ENCODE data around the gene SGMS1.
"Not testable (repeated sequence)": the region's sequence is repeated elsewhere in the genome, so short reads cannot be mapped to it uniquely, and the experiment has no call there.

The SGMS1 gene

GRCh38 chr10:50508315-50509051 lies 115.3 kb downstream of the SGMS1 start:
- no peak for DNase-seq (ENCODE audit: low read depth)

- no peak for DNase-seq (ENCODE audit: low read depth)
Measured at GRCh38 chr10:50506861-50507573, 116.7 kb downstream of the SGMS1 start.

GRCh38 chr10:50504389-50504788 lies 119.4 kb downstream of the SGMS1 start:
- DNase-seq (ENCODE audit: low read depth), result no peak

- DNase-seq (ENCODE audit: low read depth), result no peak
Measured at GRCh38 chr10:50503661-50504320, 120.0 kb downstream of the SGMS1 start.

DNA sequence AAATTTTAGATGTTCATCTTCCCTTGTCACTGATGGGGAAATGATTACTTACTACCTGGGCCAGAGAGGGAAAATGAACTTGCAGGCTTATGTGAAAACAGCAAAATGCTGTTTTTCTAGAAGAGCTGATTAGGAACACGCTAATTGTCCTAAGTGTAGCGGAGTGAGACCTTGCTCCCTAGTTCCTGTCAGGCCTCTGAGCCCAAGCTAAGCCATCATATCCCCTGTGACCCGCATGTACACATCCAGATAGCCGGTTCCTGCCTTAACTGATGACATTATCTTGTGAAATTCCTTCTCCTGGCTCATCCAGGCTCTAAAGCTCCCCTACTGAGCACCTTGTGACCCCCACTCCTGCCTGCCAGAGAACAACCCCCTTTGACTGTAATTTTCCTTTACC lies 120.6 kb downstream of the SGMS1 start:
- not testable (repeated sequence) for DNase-seq (ENCODE audit: low read depth)

GRCh38 chr10:50501924-50502452 lies 121.8 kb downstream of the SGMS1 start:
- no peak for DNase-seq (ENCODE audit: low read depth)

DNA sequence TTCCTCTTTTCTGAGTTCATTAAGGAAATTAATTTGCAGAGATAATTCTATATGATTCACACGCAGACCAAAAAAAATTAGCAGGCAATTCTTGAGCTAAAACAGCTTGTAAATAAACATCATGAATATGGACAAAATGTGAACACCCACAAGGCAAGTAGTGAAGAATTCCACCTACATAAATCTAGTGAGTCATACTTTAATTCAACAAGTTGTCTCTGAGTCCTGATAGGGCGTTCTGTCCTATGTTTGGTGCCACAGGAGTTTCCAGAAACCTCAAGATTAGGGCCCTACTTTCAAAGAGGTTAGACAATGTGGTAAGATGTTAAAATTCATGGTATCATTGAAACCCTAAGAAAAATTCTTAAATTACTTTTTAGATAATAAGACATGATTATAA lies 122.3 kb downstream of the SGMS1 start:
- DNase-seq (ENCODE audit: low read depth), result no peak

DNA sequence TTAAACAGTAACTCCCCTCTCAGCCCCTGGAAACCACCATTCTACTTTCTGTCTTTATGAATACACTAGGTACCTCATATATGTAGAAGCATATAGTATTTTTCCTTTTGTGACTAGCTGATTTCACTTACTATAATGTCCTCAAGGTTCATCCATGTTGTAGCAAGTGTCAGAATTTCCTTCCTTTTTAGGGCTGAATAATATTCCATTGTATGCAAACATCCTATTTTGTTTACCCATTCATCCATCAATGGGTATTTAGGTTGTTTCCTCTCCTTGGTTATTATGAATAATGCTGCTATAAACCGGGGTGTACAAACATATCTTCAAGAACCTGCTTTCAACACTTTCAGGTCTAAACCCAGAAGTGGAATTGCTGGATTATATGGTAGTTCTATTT lies 125.3 kb downstream of the SGMS1 start:
- DNase-seq (ENCODE audit: low read depth), result no peak

- peak; percentile 18 for DNase-seq (ENCODE audit: low read depth)
Measured at GRCh38 chr10:50497758-50498157, 126.0 kb downstream of the SGMS1 start.

DNA sequence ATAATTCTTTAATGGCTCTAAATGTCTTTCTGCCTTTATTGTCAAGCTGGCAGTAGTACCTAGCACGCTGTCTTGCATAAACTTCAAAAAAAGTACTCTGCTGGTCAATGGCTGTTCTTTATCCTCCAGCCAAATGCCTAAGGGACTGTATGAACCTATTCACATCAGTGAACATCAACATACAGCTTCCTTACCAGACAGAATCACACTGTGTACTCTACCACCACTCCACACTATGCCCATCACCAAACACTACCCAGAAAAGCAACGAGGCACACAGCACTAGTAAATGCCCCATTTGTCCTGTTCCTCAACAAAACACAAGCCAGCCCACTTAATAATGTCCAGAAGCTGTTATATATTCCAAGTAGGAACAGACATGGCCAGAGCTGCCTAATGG lies 127.5 kb downstream of the SGMS1 start:
- no peak for DNase-seq (ENCODE audit: low read depth)

- DNase-seq (ENCODE audit: low read depth), result no peak
Measured at GRCh38 chr10:50490241-50490640, 133.5 kb downstream of the SGMS1 start.

DNA sequence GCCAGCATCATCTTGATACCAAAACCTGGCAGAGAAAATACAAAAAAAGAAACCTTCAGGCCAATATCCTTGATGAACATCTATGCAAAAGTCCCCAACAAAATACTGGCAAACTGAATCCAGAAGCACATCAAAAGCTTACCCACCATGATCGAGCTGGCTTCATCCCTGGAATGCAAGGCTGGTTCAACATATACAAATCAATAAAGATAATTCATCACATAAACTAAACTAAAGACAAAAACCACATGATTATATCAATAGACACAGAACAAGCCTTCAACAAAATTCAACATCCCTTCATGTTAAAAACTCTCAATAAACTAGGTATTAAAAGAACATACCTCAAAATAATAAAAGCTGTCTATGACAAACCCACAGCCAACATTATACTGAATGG lies 139.2 kb downstream of the SGMS1 start:
- not testable (repeated sequence) for DNase-seq (ENCODE audit: low read depth)

- no peak for DNase-seq (ENCODE audit: low read depth)
Measured at GRCh38 chr10:50480054-50481007, 143.4 kb downstream of the SGMS1 start.

GRCh38 chr10:50477287-50478203 lies 146.2 kb downstream of the SGMS1 start:
- DNase-seq (ENCODE audit: low read depth), result no peak

- DNase-seq (ENCODE audit: low read depth), result no peak
Measured at GRCh38 chr10:50473756-50474155, 150.0 kb downstream of the SGMS1 start.

- DNase-seq (ENCODE audit: low read depth), result no peak
Measured at GRCh38 chr10:50472914-50473313, 150.8 kb downstream of the SGMS1 start.

DNA sequence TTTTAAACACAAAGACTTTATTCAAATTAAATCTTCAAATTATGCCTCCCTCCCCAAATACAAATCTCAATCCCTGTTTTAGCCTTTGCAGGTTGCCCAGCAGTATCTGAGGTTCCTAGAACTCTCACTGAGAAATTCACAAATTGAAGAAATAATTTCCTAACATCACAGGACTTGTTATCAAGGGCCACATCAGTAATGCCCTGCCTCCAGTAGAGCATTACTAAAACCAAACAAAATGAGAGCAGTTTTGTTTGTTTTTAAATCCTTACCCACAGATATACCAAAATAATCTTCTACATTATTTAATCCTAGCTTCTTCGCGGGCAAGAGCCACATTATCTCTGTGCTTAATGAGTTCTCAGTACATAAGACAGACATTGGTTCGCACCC lies 152.2 kb downstream of the SGMS1 start:
- no peak for DNase-seq (ENCODE audit: low read depth)

DNA sequence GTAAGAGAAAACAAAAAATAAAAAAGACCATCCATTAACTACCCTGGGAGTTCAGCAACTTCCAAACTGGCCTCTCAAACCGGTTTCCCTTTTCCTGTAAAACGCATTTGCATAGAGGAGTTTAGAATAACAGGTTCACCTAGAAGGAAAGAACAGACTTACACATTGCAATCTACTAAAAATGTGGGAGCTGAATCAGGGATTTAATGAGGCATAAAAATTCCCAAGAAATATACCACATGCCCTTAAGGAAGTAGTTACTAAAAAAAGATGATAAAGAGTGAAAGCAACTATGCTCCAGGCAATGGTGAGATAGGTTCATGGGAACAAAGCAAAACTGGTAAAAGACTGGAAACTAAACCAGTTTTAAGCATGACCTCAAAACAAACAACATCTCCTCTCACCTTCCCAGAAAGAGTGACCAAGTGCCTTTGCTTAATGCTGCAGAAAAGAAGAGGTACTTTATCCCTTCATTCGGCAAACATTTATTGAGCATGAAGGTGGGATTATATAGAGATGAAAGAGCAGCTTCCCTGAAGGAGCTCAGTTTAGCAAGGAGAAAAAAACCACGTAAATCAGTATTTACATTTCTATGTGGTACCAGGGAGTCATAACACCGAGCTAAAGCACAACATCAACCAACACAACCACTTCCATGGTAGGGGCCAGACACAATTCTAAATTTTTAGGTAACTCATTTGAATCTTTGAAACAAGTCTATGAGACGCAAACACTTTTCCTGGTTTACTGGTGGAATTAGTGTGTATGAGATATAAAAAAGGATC lies 152.8 kb downstream of the SGMS1 start:
- DNase-seq (ENCODE audit: low read depth), result peak; percentile 23

DNA sequence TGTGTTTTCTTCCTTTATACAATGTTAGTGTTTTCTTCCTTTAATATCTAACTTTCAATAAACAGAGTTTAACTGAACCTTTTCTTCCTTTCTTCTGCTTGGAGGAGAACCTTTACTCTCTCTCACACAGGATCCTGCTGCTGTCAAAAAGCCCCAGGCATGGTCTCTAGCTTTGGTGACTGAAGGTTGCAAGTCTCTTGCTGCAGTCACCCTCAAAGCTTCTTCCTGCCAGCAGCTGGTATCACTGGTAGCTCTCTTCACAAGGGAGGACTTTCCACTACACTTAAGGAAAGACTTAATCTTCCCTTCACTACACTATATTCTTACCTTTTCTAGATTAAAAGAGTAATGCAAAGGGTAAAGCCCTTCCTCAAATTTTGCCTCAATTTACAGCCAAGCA lies 153.4 kb downstream of the SGMS1 start:
- no peak for DNase-seq (ENCODE audit: low read depth)

DNA sequence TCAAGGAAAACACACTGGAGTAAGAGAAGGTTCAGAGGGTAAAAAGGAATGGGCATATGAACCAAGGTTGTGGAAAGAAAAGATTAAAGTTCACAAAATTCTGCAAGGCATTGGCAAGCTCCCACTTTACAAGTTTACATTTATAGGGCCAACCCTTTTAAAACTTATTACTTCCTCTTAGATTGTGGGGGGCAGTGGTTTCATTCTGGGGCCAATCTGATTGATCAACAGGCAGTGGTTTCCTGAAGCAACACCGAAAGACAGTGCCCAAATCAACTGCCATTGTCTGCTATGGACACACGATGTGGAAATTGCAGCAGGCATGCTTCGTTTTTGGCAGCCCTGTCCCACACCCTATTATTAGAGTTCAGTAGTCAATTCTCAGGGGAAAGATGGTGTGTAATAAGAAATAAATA lies 154.0 kb downstream of the SGMS1 start:
- no peak for DNase-seq (ENCODE audit: low read depth)

Data from GM04504 (cell line).